Ovary (tissue), 9 donors: ENCODE data around the gene ZNF124. TPM values are rescaled to one million over a fixed set of nuclear protein-coding genes. Genes with fewer than 3 reads are reported as not detected.

Experiments
- DNase-seq, 5 donors: peaks; one replicate each; pipeline ENCODE4 v3.0.0-alpha.2; 2019 to 2020
- H3K27ac ChIP-seq, 2 donors: fragments of 200-600 bp; one replicate each; pipeline versions ENCODE4 v1.5.1 to v1.8.0; 2019 to 2022
- H3K27me3 ChIP-seq: fragments of 200-600 bp; one replicate; pipeline ENCODE4 v1.8.0; 2022
- H3K36me3 ChIP-seq: fragments of 200-600 bp; sonication (generic); one replicate; pipeline ENCODE4 v1.5.1; 2019
- H3K4me1 ChIP-seq: one replicate; pipeline ENCODE4 v1.8.1; 2013; ENCODE audit warnings: mild to moderate bottlenecking, moderate library complexity; ENCODE audit not compliant: insufficient read depth
- H3K4me3 ChIP-seq: fragments of 200-600 bp; sonication (generic); one replicate; pipeline ENCODE4 v1.5.1; 2017
- H3K9me3 ChIP-seq, 2 donors: fragments of 200-600 bp in 1 of 2; sonication (generic) in 1 of 2; one replicate each; pipeline versions ENCODE4 v1.5.1 to v1.8.1; 2013 to 2019; ENCODE audit warnings: mild to moderate bottlenecking in 1 of 2, moderate library complexity in 1 of 2
- EP300 ChIP-seq: sonication (generic); formaldehyde crosslinking; IDR thresholded peaks from one replicate; pipeline ENCODE4 v1.6.1; 2017; ENCODE audit warnings: antibody characterized with exemption
- POLR2A ChIP-seq: fragments of 450-650 bp; IDR thresholded peaks from one replicate; pipeline ENCODE4 v1.6.1; 2017; ENCODE audit warnings: antibody characterized with exemption, mild to moderate bottlenecking, moderate library complexity
- whole genome bisulfite sequencing, 3 donors: extraction: QIAGEN DNeasy Blood & Tissue Kit in 1 of 3; methylation state at CpG; one replicate each; pipeline versions ENCODE4 v1.1.5 to v1.1.7; 2013 to 2017; 5-methylcytosine and 5-hydroxymethylcytosine counted together
- intact Hi-C, 4 donors: fragments of 100-400 bp; cut with DNase I; formaldehyde crosslinking; loops; one replicate each; pipeline versions ENCODE4 v1.11.0 to v1.15.1; 2022 to 2023
- polyA plus RNA-seq, 2 donors: library from polyadenylated mRNA; stranded (reverse); fragments of 200-250 nt in 1 of 2; fragments of 350-450 nt in 1 of 2; fragmentation: Illumina TruSeq in 1 of 2; extraction: RNeasy Lipid Tissue Mini Kit (QIAGEN cat#74804) in 1 of 2; gene quantifications; one replicate each; pipeline ENCODE4 v1.2.3, GENCODE V29; 2013 to 2014
- total RNA-seq, 7 donors: library from RNA; depleted of rRNA in 2 of 7; stranded (reverse); fragments of >200 nt in 2 of 7; fragmentation: NEBNext Ultra II Directional in 3 of 7; extraction: Animal tissue kit (Norgen Biotek cat#: 25700) in 3 of 7; gene quantifications; one replicate each; pipeline versions ENCODE4 v1.1.0 to v1.2.4, GENCODE V29; 2016 to 2023
- TF ChIP-seq, protein P1 (sequence below), 3 donors: fragments of 450-650 bp in 2 of 3; fragments of 200-600 bp in 1 of 3; IDR thresholded peaks; one replicate each; pipeline versions ENCODE4 v1.5.1 to v1.8.0; 2016 to 2022; ENCODE audit warnings: antibody characterized with exemption in 3 of 3, mild to moderate bottlenecking in 1 of 3
- donor health status: DM: no; HTN: no; CAD: no; lungs with moderate emphysema.
- donor health status: DM: no; HTN: no; CAD: no.
- donor health status: Bipolar disorder and iron deficiency.
- donor health status: DM: yes; HTN: yes; CAD: no.
- donor health status: DM: no; HTN: no; CAD: no.
- donor health status: DM: yes; HTN: yes; CAD: no.

Gene ZNF124
- total and polyA plus RNA-seq, 9 donors = 3.4 to 94.6 (median 41.9) TPM

DNA sequence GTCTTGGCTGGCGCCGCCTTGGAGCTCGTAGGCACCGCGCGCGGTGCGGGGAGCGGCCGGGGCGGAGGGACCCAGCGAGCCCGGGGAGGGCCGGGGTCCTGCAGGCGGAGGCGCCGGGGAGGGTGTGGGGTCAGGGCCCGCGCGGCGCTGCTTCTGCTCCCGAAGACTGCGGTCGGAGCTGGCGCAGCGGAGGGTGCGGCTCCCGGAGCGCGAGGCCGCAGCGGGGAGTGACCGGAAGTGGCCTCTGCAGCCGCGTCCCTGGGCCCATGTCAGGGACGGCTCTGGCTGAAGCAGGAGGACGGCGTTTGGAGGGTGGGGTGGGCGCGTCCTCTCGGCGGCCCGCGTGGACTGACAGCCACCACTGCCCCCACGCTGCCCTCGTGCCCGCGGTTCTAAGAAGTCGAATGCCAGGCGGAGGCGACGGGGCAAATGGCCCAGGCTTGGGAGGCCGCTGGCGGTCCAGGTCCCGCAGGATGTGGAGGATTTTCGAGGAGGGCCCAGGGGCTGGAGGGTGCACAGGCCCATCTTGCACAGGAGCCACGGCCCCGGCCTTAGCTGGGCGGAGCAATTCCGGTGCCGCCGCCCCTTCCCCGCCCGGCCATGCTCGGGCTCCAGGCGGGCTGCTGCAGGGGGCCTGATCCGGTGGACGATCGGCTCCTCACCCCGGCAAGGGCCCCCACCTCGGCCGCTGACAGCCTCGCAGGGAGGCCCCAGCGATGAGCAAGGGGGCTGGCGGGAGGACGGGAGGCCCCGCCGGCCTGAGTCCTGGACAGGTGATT lies 59.9 kb downstream of the ZNF124 start:
- peak; percentile 66 to 79 (median 70) for DNase-seq
- Histone ChIP-seq H3K27me3 (no peaks in the 10 kb centered on the region), H3K36me3 (no peaks in the 10 kb centered on the region), H3K27ac (peak overlapping the region; percentile 81 to 93), H3K4me1 (peaks cover 2% of the 10 kb centered on the region), H3K9me3 (no peaks in the 10 kb centered on the region), H3K4me3 (peak overlapping the region; percentile 65)
- 1 to 2% (median 2%) methylated on average over 46 to 78 of the region's 78 CpGs for WGBS, 3 donors
- intact Hi-C loops = no loop called here
- TF ChIP-seq, protein P1, sequence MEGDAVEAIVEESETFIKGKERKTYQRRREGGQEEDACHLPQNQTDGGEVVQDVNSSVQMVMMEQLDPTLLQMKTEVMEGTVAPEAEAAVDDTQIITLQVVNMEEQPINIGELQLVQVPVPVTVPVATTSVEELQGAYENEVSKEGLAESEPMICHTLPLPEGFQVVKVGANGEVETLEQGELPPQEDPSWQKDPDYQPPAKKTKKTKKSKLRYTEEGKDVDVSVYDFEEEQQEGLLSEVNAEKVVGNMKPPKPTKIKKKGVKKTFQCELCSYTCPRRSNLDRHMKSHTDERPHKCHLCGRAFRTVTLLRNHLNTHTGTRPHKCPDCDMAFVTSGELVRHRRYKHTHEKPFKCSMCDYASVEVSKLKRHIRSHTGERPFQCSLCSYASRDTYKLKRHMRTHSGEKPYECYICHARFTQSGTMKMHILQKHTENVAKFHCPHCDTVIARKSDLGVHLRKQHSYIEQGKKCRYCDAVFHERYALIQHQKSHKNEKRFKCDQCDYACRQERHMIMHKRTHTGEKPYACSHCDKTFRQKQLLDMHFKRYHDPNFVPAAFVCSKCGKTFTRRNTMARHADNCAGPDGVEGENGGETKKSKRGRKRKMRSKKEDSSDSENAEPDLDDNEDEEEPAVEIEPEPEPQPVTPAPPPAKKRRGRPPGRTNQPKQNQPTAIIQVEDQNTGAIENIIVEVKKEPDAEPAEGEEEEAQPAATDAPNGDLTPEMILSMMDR (IDR thresholded peaks at IDR 0.05) = no peak
- TF ChIP-seq POLR2A = peak; percentile 29
- TF ChIP-seq EP300 = no peak

- Histone ChIP-seq H3K36me3 (no peaks in the 10 kb centered on the region), H3K9me3 (no peaks in the 10 kb centered on the region), H3K27ac (peak overlapping the region; percentile 81 to 93), H3K27me3 (no peaks in the 10 kb centered on the region), H3K4me1 (peaks cover 2% of the 10 kb centered on the region), H3K4me3 (peak overlapping the region; percentile 65)
- 0 to 1% (median 0%) methylated on average over 20 to 62 of the region's 62 CpGs for WGBS, 3 donors
- peak in 1 of 5 donors; percentile 52 for DNase-seq
- intact Hi-C loops = no loop called here
- TF ChIP-seq, protein P1 (IDR thresholded peaks at IDR 0.05) = no peak
- TF ChIP-seq POLR2A (no peak), EP300 (no peak)
These were observed 60.5 kb downstream of the ZNF124 start for GRCh38 chr1:247111259-247111699.

DNA sequence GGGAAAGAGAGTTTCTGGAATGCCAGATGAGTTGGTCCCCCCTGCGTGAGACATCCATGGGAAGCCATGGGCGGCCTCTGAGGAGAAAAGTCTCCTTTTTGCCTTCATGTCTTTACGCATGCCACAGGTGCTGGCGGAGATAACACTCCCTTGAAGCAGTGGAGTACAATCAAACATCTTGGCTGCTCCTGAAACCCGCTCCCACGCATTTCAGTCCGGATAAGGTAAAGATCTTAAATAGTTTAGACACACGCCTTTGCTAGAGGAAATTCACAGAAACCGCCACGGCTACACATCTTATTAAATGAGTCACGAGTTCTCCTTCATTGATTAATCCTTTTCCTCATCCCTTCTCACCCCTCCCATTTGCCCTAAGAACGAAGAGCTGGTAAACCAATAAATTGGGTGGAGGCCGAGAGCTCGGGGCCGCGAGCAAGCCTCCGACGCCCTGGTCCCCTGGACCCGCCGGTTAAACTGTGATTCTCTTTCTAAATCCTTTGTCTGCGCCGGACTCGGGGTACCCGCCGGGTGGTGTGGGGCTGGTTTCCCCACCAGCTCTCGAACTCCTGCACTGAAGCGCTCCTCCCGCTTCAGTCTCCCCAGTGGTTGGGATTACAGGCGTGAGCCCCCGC lies 61.1 kb downstream of the ZNF124 start:
- Histone ChIP-seq H3K27me3 (no peaks in the 10 kb centered on the region), H3K27ac (peak overlapping the region; percentile 81 to 93), H3K36me3 (no peaks in the 10 kb centered on the region), H3K4me1 (peaks cover 2% of the 10 kb centered on the region), H3K4me3 (peak overlapping the region; percentile 65), H3K9me3 (no peaks in the 10 kb centered on the region)
- intact Hi-C loops = no loop called here
- DNase-seq = no peak
- 15 to 18% (median 17%) methylated on average over 29 to 30 of the region's 30 CpGs for WGBS, 3 donors
- no peak for TF ChIP-seq POLR2A
- TF ChIP-seq, protein P1 (IDR thresholded peaks at IDR 0.05) = no peak
- no peak for TF ChIP-seq EP300

- Histone ChIP-seq H3K27me3 (no peaks in the 10 kb centered on the region), H3K9me3 (no peaks in the 10 kb centered on the region), H3K36me3 (no peaks in the 10 kb centered on the region), H3K27ac (no peak overlapping the region), H3K4me3 (no peak overlapping the region), H3K4me1 (peaks cover 4% of the 10 kb centered on the region)
- WGBS, 3 donors = 74 to 80% (median 77%) methylated on average over 7 of the region's 7 CpGs
- TF ChIP-seq POLR2A (no peak), EP300 (no peak)
- TF ChIP-seq, protein P1 (IDR thresholded peaks at IDR 0.05) = no peak
- DNase-seq = no peak
- intact Hi-C loops = no loop called here
These were observed 64.1 kb downstream of the ZNF124 start for GRCh38 chr1:247107694-247108093.
